Measurements from ENCODE around the gene ABLIM3.
"Not testable (repeated sequence)": the region's sequence is repeated elsewhere in the genome, so short reads cannot be mapped to it uniquely, and the experiment has no call there.

The ABLIM3 gene

GRCh38 chr5:149268928-149269557 is 127.8 kb downstream of the ABLIM3 start:
- H3K79me2 ChIP-seq (ENCODE audit: control insufficient read depth, insufficient read depth, low read length, unreplicated experiment) = no peaks in the 10 kb centered on the region
- no peaks in the 10 kb centered on the region for H3K27me3 ChIP-seq (ENCODE audit: insufficient read depth, low read length)
- no peaks in the 10 kb centered on the region for H3K36me3 ChIP-seq (ENCODE audit: insufficient read depth, low read length)
- H3K4me3 ChIP-seq (ENCODE audit: low read depth, low read length) = no peak overlapping the region
- H2AFZ ChIP-seq (ENCODE audit: low read length, unreplicated experiment) = no peak overlapping the region
- H3K27ac ChIP-seq (ENCODE audit: low read depth, low read length) = no peak overlapping the region
- peaks cover 6% of the 10 kb centered on the region for H3K4me1 ChIP-seq (ENCODE audit: control insufficient read depth, insufficient read depth, low read length, unreplicated experiment)

DNA sequence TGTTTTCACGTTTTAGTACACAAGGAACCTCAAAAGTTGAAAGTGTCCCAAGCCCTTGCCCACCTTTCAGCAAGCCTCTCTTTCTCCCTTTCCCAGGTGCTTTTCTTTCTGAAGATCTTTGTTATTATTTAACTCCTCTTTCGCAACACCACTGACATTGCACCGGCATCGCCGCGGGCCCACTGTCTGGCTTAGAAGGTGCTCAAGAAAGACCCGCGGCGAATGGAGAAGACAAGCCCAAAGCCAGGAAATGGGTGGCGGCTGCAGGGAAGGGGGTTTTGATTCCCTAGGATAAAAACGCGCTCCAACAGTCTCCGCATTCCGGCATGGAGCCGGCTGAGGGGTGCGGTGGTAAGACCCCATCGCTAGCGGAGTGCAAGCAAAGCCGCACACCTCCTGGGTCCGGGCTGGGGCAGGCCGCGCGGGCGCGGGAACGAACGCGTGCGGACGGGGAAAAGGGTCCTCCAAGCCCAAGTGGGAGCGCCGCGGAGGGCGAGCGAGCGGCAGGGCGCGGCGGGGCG is 130.0 kb downstream of the ABLIM3 start:
- no peak overlapping the region for H3K27ac ChIP-seq (ENCODE audit: low read depth, low read length)

DNA sequence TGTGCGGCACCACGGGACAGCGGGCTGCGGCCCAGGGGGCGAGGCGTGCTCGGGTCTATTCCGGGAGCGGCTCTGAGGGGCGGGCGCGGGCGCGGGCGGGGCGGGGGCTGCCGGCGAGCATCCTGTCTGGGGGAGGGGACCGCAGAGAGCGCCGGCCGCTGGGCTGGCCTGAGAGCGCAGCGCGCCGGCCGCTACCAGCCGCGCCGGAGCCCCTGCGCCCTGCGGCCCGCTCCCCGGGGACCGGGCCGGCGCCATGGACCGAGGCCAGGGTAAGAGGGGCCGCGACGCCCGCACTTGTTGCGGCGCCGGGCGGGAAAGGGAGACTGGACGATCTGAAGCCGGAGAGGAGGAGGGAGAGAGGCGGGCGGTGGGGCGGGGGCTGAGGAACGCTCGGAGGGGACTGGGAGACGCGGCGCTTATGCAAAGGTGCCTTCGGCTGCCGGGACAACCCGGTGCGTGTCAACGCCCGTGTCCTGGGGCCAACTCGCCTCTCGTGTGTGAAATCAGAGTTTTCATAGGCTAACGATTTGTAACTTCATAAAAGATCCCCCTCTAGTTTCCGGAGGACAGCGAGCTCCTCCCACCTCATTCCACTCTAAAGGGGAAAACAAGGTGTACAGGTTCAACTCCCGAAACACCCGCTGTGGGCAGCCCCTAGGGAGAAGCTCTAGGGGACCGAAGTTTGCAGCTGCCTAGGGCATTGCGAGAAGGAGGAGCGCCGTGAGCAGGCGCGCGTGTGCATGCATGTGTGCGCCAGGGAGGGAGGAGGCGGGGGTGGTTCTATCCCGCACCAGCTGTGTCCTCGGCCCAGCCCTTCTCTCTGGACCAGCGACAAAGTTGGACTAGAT is 130.6 kb downstream of the ABLIM3 start, which contains the start of gene AFAP1L1:
TSS of gene AFAP1L1 (plus strand) at position 144 of the 848 bp plus-strand sequence. CDS start at position 254, 110 bp downstream.
- Histone ChIP-seq H2AFZ (ENCODE audit: low read length, unreplicated experiment) (peak within 1 kb of the TSS; percentile 62), H3K27me3 (ENCODE audit: insufficient read depth, low read length) (no peaks in the 10 kb centered on the region), H3K4me3 (ENCODE audit: low read depth, low read length) (peak within 1 kb of the TSS; percentile 74), H3K27ac (ENCODE audit: low read depth, low read length) (no peak within 1 kb of the TSS), H3K79me2 (ENCODE audit: control insufficient read depth, insufficient read depth, low read length, unreplicated experiment) (no peaks in the 10 kb centered on the region), H3K36me3 (ENCODE audit: insufficient read depth, low read length) (no peaks in the 10 kb centered on the region), H3K4me1 (ENCODE audit: control insufficient read depth, insufficient read depth, low read length, unreplicated experiment) (peaks cover 11% of the 10 kb centered on the region)

More for the DNA sequence above, 130.0 kb downstream of the ABLIM3 start:
- no peaks in the 10 kb centered on the region for H3K27me3 ChIP-seq (ENCODE audit: insufficient read depth, low read length)
- no peaks in the 10 kb centered on the region for H3K79me2 ChIP-seq (ENCODE audit: control insufficient read depth, insufficient read depth, low read length, unreplicated experiment)
- H3K4me1 ChIP-seq (ENCODE audit: control insufficient read depth, insufficient read depth, low read length, unreplicated experiment) = peaks cover 11% of the 10 kb centered on the region
- peak overlapping the region; percentile 74 for H3K4me3 ChIP-seq (ENCODE audit: low read depth, low read length)
- no peaks in the 10 kb centered on the region for H3K36me3 ChIP-seq (ENCODE audit: insufficient read depth, low read length)
- peak overlapping the region; percentile 62 for H2AFZ ChIP-seq (ENCODE audit: low read length, unreplicated experiment)

DNA sequence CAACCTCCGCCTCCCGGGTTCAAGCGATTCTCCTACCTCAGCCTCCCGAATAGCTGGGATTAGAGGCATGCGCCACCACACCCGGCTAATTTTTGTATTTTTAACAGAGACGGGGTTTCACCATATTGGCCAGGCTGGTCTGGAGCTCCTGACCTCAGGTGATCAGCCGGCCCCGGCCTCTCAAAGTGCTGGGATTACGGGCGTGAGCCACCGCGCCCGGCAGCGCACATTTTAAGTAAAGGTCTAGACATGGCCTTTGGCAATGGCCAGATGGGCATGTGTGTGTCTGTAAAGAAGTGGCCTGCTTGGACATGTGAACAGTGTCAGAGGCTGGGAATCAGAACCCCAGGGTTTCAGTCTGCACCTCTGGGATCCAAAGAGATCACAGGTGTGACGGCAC is 131.5 kb downstream of the ABLIM3 start:
- not testable (repeated sequence) for H2AFZ ChIP-seq (ENCODE audit: low read length, unreplicated experiment); H3K79me2 ChIP-seq (ENCODE audit: control insufficient read depth, insufficient read depth, low read length, unreplicated experiment); H3K27ac ChIP-seq (ENCODE audit: low read depth, low read length); H3K36me3 ChIP-seq (ENCODE audit: insufficient read depth, low read length); H3K27me3 ChIP-seq (ENCODE audit: insufficient read depth, low read length)
- Histone ChIP-seq H3K4me3 (ENCODE audit: low read depth, low read length) (peak overlapping the region; percentile 74), H3K4me1 (ENCODE audit: control insufficient read depth, insufficient read depth, low read length, unreplicated experiment) (peaks cover 11% of the 10 kb centered on the region)

- Histone ChIP-seq H3K36me3 (ENCODE audit: insufficient read depth, low read length) (no peaks in the 10 kb centered on the region), H3K27me3 (ENCODE audit: insufficient read depth, low read length) (no peaks in the 10 kb centered on the region), H3K27ac (ENCODE audit: low read depth, low read length) (no peak overlapping the region), H3K79me2 (ENCODE audit: control insufficient read depth, insufficient read depth, low read length, unreplicated experiment) (no peaks in the 10 kb centered on the region), H3K4me1 (ENCODE audit: control insufficient read depth, insufficient read depth, low read length, unreplicated experiment) (peaks cover 11% of the 10 kb centered on the region), H2AFZ (ENCODE audit: low read length, unreplicated experiment) (no peak overlapping the region), H3K4me3 (ENCODE audit: low read depth, low read length) (no peak overlapping the region; the same call in 1 of the 2 replicates)
These were observed 131.9 kb downstream of the ABLIM3 start for GRCh38 chr5:149273237-149273636.

DNA sequence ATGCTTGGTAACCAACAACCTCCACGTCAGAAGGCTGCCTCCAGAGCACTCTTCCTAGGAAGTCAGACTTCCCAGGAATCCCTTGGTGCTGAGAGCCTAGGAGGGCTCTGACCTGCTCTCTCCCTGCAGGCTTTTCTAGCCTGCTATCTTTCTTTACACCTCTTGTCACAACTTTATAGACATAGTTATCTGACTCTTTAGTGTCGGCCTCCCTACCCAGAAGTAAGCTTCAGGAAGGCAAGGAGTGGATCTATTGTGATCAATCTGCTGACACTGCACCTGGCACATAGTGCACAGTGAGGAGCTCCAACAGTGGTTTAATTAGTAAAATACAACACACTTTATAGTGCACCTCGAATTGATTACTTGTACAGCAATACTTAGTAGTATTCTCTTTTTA is 132.7 kb downstream of the ABLIM3 start:
- Histone ChIP-seq H3K36me3 (ENCODE audit: insufficient read depth, low read length) (no peaks in the 10 kb centered on the region), H3K27me3 (ENCODE audit: insufficient read depth, low read length) (no peaks in the 10 kb centered on the region), H3K4me3 (ENCODE audit: low read depth, low read length) (no peak overlapping the region), H2AFZ (ENCODE audit: low read length, unreplicated experiment) (no peak overlapping the region), H3K27ac (ENCODE audit: low read depth, low read length) (no peak overlapping the region), H3K4me1 (ENCODE audit: control insufficient read depth, insufficient read depth, low read length, unreplicated experiment) (peaks cover 11% of the 10 kb centered on the region), H3K79me2 (ENCODE audit: control insufficient read depth, insufficient read depth, low read length, unreplicated experiment) (no peaks in the 10 kb centered on the region)

GRCh38 chr5:149274939-149275338 is 133.6 kb downstream of the ABLIM3 start:
- Histone ChIP-seq H3K27ac (ENCODE audit: low read depth, low read length) (no peak overlapping the region), H3K4me1 (ENCODE audit: control insufficient read depth, insufficient read depth, low read length, unreplicated experiment) (peaks cover 11% of the 10 kb centered on the region), H3K27me3 (ENCODE audit: insufficient read depth, low read length) (no peaks in the 10 kb centered on the region), H2AFZ (ENCODE audit: low read length, unreplicated experiment) (no peak overlapping the region), H3K4me3 (ENCODE audit: low read depth, low read length) (no peak overlapping the region), H3K79me2 (ENCODE audit: control insufficient read depth, insufficient read depth, low read length, unreplicated experiment) (no peaks in the 10 kb centered on the region), H3K36me3 (ENCODE audit: insufficient read depth, low read length) (no peaks in the 10 kb centered on the region)

- Histone ChIP-seq H3K79me2 (ENCODE audit: control insufficient read depth, insufficient read depth, low read length, unreplicated experiment) (no peaks in the 10 kb centered on the region), H3K27ac (ENCODE audit: low read depth, low read length) (no peak overlapping the region), H3K4me3 (ENCODE audit: low read depth, low read length) (no peak overlapping the region), H2AFZ (ENCODE audit: low read length, unreplicated experiment) (no peak overlapping the region), H3K4me1 (ENCODE audit: control insufficient read depth, insufficient read depth, low read length, unreplicated experiment) (peaks cover 10% of the 10 kb centered on the region), H3K36me3 (ENCODE audit: insufficient read depth, low read length) (no peaks in the 10 kb centered on the region), H3K27me3 (ENCODE audit: insufficient read depth, low read length) (no peaks in the 10 kb centered on the region)
These were observed 136.5 kb downstream of the ABLIM3 start for GRCh38 chr5:149277801-149278200.

GRCh38 chr5:149278451-149279210 is 137.3 kb downstream of the ABLIM3 start:
- no peaks in the 10 kb centered on the region for H3K36me3 ChIP-seq (ENCODE audit: insufficient read depth, low read length)
- no peaks in the 10 kb centered on the region for H3K27me3 ChIP-seq (ENCODE audit: insufficient read depth, low read length)
- peaks cover 3% of the 10 kb centered on the region for H3K79me2 ChIP-seq (ENCODE audit: control insufficient read depth, insufficient read depth, low read length, unreplicated experiment)
- no peak overlapping the region for H2AFZ ChIP-seq (ENCODE audit: low read length, unreplicated experiment)
- H3K27ac ChIP-seq (ENCODE audit: low read depth, low read length) = no peak overlapping the region
- H3K4me3 ChIP-seq (ENCODE audit: low read depth, low read length) = no peak overlapping the region
- H3K4me1 ChIP-seq (ENCODE audit: control insufficient read depth, insufficient read depth, low read length, unreplicated experiment) = peaks cover 6% of the 10 kb centered on the region

- Histone ChIP-seq H3K27ac (ENCODE audit: low read depth, low read length) (no peak overlapping the region), H3K79me2 (ENCODE audit: control insufficient read depth, insufficient read depth, low read length, unreplicated experiment) (peaks cover 3% of the 10 kb centered on the region), H3K4me3 (ENCODE audit: low read depth, low read length) (no peak overlapping the region), H3K36me3 (ENCODE audit: insufficient read depth, low read length) (no peaks in the 10 kb centered on the region), H3K4me1 (ENCODE audit: control insufficient read depth, insufficient read depth, low read length, unreplicated experiment) (peaks cover 16% of the 10 kb centered on the region), H2AFZ (ENCODE audit: low read length, unreplicated experiment) (no peak overlapping the region), H3K27me3 (ENCODE audit: insufficient read depth, low read length) (no peaks in the 10 kb centered on the region)
These were observed 138.4 kb downstream of the ABLIM3 start for GRCh38 chr5:149279661-149280060.
